NCI-H2107 (cell line): ENCODE measurements around the gene BICDL1.
A peak's percentile ranks its signal among the peaks of the same experiment; 100 is the strongest.

Experiments
- DNase-seq: peaks from one replicate; lab custom pipeline; 2025; lab: John Stamatoyannopoulos, UW

BICDL1 gene

GRCh38 chr12:120081641-120082040 is 92.6 kb downstream of the BICDL1 start:
- DNase-seq, result no peak

GRCh38 chr12:120085920-120086645 is 97.0 kb downstream of the BICDL1 start:
- DNase-seq, result no peak

DNA sequence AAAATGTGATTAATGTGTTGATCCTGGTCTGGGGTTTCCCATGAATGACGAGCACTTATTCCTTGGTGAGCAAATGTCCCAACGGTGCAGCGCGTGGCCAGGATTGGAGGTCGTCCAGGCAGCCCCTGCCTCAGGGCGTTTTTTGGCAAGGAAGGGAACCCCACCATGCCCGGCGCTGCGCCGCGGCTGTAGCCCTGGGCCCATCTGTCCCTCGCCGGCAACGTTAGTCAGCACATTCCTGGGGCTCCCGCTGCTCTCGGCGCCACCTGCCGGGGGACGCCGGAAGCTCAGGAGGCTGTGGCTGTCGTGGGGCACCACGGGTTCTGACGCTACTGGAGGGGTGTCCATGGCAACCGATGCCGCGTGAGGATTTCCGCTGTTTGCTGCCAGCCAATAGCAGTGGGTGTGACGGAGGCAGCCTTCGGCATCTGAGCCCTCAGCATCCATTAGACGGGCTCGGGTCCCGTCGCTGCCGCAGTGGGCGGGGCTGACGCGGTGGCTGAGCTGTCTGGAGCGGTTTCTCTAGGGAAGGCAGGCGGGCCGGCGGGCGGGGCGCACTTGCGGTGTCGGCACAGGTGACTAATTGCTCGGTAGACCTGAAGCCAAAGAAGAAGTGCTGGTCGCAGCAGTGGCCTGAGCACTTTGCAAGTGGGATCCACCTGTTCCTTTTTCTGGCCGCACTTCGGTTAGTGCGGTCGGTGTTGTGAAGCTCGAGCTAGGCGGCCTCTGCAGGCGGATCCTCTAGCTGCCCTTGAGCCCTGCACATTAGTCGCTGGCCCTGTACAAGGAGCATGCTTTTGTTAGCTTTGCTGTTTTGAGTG is 98.0 kb downstream of the BICDL1 start:
- DNase-seq, result peak; percentile 99

GRCh38 chr12:120089105-120089504 is 100.1 kb downstream of the BICDL1 start:
- DNase-seq, result no peak

DNA sequence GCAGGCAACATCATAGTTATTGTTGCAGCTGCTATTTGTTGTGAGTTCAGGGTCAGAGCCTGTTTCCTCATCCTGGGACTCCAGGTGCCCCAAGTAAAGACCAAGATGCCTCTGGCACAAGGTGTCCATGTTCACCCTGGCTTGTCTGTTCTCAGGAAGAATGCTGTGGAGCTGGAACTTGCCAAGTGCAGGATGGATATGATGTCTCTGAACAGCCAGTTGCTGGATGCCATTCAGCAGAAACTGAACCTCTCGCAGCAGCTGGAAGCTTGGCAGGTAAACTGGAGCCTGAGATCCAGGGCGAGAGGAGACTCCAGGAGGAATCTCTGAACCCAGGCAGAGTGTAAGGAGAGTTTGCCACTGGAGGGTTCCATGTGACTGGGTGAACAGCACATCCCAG is 100.8 kb downstream of the BICDL1 start:
- no peak for DNase-seq

DNA sequence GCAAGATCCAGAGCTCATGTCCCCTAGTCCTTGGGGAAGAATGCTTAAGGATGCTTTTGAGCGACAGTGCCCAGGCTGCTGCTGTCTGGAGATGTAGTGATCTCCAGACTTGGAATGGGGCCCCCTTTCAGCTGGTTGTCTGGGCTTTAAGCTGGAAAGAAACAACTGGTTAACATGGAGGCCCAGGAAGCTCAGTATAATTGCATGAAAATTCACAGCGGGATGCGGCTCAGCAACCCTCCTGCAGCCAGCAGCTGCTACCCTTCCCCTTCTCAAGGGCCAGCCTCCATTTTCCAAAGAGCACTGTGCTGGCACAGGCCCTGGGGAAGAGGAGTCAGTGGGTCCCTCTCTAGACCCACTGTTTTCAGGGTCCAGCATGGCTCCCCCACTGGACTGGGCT is 101.2 kb downstream of the BICDL1 start:
- no peak for DNase-seq

GRCh38 chr12:120090626-120091295 is 101.7 kb downstream of the BICDL1 start:
- no peak for DNase-seq

DNA sequence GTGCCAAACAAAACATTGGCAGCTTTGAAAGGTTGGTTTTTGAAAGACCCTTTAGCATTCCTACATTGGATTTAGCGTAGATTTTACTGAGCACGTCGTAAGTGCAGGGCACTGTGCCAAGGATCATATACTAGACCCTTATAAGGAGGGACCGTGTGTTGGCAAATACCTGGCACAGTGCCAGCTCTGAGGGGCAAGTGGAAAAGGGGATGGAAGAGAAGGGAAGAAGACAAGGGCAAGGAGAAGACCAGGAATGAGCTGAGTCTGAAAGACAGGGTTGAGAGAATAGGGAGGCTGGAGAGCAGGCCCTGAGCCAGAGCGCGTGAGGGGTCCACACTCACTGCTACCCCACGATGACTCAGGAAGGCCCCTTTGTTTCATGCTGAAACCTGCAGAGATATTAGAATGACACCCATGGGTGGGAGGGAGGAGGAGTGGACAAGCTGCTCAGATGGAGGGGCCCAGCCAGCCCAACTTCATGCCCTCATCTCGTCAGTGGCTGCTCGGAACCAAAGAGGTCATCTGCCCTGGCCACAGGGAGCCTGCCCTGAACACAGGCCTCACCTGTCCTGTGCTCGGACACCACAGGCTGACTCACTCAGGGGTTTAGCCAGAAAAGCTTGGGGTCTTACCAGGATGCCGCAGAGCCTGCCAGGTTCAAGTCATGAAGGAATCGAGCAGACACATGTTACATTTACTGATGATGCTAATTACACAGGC is 102.5 kb downstream of the BICDL1 start:
- DNase-seq, result no peak

GRCh38 chr12:120092551-120093335 is 103.7 kb downstream of the BICDL1 start:
- no peak for DNase-seq

GRCh38 chr12:120093336-120093591 is 104.2 kb downstream of the BICDL1 start:
- DNase-seq, result no peak

DNA sequence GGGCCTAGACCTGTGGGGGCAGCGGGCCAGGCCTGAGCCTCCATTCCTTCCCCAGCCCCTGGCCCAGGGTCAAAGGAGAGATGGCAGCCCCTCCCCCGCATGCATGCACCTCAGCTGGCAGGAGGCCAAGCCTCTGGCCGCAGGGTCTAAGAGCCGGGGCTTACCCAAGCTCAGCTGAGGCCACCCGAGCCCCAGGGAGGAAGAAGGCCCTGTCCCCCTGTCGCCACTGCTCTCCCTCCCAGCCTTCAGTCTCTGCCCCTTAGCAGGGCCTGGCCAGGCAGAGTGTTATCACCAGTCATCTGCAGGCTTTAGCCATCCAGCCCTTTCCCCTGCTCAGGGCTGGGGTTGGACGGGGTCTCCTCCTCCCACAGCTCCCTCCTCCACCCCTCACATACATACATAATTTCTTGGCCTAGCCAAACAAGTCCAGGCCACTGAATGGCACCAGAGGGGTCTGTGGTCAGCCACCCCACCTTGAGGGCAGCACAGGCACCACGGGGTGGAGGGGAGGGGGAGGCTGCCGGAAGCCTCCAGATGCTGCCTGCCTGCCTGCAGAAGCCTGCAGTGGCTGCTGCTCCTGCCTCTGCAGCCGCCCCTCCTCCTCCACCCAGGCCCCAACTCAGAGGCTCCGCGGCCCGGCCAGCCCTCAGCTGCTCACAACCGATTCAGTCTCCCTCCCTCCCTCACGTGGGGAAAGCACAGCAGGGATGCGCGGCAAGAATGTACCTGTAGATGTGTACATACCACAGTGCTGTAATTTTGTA is 104.7 kb downstream of the BICDL1 start:
- DNase-seq, result peak; percentile 67

DNA sequence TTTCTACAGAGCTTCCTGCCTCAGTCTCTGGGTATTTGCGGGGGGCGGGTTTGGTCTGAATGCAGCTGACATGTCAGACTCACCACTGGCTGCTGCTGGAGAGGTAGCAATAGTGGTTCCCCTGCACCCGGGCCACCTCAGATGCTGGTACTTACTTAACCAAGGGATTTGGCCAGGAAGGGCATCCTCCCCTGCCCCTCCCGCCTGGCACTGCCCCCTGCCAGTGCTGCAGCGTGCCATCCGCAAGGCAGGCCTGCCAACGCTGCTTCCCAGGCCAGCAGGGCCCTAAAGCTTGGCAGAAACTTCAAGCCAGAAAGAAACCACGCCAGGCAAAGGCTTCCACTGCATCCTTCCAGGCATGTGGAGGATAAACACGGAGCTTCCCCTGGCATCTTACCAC is 105.4 kb downstream of the BICDL1 start:
- DNase-seq, result no peak

DNA sequence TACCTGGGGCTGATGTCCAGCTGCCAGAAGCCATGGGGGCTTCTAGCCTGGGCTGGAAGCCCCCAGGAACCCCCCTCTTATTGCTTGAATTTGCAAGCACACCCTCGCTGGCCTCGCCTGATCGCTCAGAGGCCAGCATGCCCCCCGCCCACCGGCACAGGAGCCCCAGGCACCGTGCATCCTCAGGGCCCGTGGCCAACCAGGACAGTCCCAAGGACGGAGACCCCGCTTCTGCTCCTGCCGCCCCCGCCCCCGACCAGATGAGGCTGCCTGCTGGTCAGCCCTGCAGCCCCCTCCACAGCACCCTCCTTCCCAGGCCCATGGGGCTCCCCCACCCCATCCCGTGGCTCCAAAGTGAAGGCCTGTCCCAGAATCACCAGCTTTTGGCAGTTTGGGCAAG is 106.3 kb downstream of the BICDL1 start:
- DNase-seq, result no peak

GRCh38 chr12:120095736-120096135 is 106.7 kb downstream of the BICDL1 start:
- no peak for DNase-seq

GRCh38 chr12:120096671-120097202 is 107.7 kb downstream of the BICDL1 start:
- no peak for DNase-seq

- no peak for DNase-seq
Measured at GRCh38 chr12:120098756-120099470, 109.9 kb downstream of the BICDL1 start.

DNA sequence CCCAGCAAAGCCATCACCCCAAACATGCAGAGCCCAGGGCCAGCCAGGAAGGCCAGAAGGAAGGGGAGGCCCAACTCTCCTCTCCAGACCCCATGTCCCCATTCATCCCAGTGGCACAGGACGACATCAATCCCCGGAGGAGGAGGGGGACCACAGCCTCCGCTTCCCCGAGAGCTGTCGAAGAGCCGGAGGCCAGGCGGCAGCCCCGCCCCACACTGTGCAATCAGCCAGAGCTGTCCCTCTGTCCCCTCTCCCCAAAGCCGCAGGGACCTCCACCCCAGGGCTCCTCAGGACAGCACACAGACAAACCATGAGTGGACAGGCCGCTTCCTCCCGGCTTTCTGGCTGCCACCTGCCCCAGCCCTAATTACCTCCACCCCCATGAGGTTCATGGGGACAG is 110.7 kb downstream of the BICDL1 start:
- DNase-seq, result no peak

GRCh38 chr12:120100630-120101029 is 111.6 kb downstream of the BICDL1 start:
- no peak for DNase-seq

- no peak for DNase-seq
Measured at GRCh38 chr12:120101182-120101581, 112.1 kb downstream of the BICDL1 start.

DNA sequence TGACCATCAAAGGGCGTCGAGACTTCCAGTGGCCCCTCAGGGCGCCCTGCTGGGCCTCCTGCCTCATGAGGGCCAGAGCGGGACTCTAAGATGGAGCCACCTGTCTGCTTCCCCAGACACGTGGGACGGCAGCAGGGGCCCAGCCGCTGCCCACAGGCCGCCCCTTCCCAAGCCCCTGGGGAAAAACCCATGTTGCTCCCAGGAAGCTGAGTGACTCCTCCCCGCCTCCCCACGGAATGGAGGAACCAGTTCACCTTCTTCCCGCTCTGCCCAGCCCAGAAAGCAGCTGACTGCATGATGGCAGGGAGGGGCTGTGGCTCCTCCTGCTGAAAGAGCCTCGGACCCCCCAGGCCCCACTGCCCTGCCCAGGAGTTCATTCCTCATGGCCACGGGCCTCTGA is 112.6 kb downstream of the BICDL1 start:
- no peak for DNase-seq
